ENCODE data around the gene AGBL5. TPM values are rescaled to one million over a fixed set of nuclear protein-coding genes. Genes with fewer than 3 reads are reported as not detected.

Gene AGBL5
- total and polyA plus RNA-seq, 9 of the 15 experiments (the other 6 are each of a cell fraction or from before 2014, with no cell fraction given), result 3.3 to 52.7 (median 26.2) TPM

DNA sequence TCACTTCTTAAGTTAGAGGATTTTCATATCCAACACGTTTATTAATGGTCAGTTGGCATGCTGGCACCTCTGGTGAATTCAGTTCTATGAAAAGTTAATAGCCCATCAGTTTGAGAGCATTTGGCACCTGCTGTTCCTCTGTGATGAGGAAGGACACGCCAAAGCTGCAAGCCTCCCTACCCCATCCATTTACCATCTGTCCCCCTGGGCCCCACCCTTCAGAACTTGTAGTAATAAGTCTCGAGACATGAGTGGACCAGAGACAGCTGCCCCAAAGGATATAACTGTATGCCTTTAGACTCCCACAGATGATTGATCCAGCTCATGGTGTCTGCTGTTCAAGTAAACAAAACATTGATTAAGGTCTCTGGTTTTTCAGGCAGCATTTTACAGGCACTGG lies 13.7 kb downstream of the AGBL5 start (continued):
- TF ChIP-seq RUNX1 (IDR thresholded peaks at IDR 0.05; ENCODE audit: low read depth) (no peak), ZNF561 (CRISPR knock-in tag; conservative IDR thresholded peaks at IDR 0.05) (no peak), LARP7 (IDR thresholded peaks at IDR 0.05) (no peak), CHD1 (IDR thresholded peaks at IDR 0.05; ENCODE audit: low read length) (no peak)

DNA sequence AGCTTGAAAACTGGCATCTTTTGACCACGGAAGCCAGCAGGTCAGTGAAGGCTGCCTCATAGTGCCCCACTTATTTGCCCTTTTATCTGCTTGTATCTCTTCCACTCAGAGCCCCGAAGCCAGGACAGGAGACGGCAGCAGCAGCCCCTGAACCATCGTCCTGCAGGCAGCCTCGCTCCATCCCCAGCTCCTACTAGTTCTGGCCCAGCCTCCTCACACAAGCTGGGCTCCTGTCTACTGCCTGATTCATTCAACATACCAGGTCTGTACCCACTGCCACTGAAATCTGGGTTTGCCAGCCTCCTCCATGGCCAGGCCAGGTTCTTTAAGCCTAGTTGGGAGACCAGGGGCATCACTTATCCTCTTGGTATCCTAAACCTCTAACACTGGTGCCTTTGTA lies 15.9 kb downstream of the AGBL5 start:
- Histone ChIP-seq H3K27ac (ENCODE audit: extremely low read depth, low read depth, low read length) (no peak overlapping the region), H4K20me1 (replicated peaks; ENCODE audit: control insufficient read depth, insufficient read depth, low read length) (no peaks in the 10 kb centered on the region), H3K9me3 (replicated peaks; ENCODE audit: control insufficient read depth, insufficient read depth, low read depth, low read length) (no peaks in the 10 kb centered on the region), H2AFZ (ENCODE audit: low read depth, low read length) (no peak overlapping the region), H3K9ac (ENCODE audit: insufficient read depth in 1 of 2, low read depth in 2 of 2, low read length in 2 of 2) (no peak overlapping the region; a peak in 1 of 4 replicates), H3K4me3 (no peak overlapping the region), H3K79me2 (ENCODE audit: control insufficient read depth, insufficient read depth, low read length) (peaks cover 29% of the 10 kb centered on the region), H3K36me3 (ENCODE audit: control insufficient read depth, insufficient read depth, low read length) (peaks cover 54% of the 10 kb centered on the region), H3K9me1 (ENCODE audit: control insufficient read depth, insufficient read depth, low read length) (no peaks in the 10 kb centered on the region), H3K4me2 (ENCODE audit: insufficient read depth, low read length) (no peak overlapping the region), H3K4me1 (replicated peaks in 1 of 2; ENCODE audit: control insufficient read depth in 2 of 2, insufficient read depth in 2 of 2, low read length in 2 of 2) (peaks cover 37 to 39% of the 10 kb centered on the region in 2 experiments), H3K27me3 (ENCODE audit: control insufficient read depth in 2 of 2, insufficient read depth in 2 of 2, low read length in 2 of 2) (no peaks in the 10 kb centered on the region)
- CTCF ChIA-PET (ENCODE audit: low intra/inter-chr PET ratio), result no interaction called here
- intact Hi-C loops (cut with micrococcal nuclease), result no loop called here
- ATAC-seq, result no peak
- FAIRE-seq, result no peak
- DNase-seq (ENCODE audit: extremely low read depth in 1 of 4, low spot score in 3 of 4), result no peak
- in situ Hi-C loops (cut with MboI), result no loop called here
- TF ChIP-seq RBFOX2 (IDR thresholded peaks at IDR 0.05; ENCODE audit: low read depth, low read length), result peak; percentile 58
- TF ChIP-seq, protein P1, sequence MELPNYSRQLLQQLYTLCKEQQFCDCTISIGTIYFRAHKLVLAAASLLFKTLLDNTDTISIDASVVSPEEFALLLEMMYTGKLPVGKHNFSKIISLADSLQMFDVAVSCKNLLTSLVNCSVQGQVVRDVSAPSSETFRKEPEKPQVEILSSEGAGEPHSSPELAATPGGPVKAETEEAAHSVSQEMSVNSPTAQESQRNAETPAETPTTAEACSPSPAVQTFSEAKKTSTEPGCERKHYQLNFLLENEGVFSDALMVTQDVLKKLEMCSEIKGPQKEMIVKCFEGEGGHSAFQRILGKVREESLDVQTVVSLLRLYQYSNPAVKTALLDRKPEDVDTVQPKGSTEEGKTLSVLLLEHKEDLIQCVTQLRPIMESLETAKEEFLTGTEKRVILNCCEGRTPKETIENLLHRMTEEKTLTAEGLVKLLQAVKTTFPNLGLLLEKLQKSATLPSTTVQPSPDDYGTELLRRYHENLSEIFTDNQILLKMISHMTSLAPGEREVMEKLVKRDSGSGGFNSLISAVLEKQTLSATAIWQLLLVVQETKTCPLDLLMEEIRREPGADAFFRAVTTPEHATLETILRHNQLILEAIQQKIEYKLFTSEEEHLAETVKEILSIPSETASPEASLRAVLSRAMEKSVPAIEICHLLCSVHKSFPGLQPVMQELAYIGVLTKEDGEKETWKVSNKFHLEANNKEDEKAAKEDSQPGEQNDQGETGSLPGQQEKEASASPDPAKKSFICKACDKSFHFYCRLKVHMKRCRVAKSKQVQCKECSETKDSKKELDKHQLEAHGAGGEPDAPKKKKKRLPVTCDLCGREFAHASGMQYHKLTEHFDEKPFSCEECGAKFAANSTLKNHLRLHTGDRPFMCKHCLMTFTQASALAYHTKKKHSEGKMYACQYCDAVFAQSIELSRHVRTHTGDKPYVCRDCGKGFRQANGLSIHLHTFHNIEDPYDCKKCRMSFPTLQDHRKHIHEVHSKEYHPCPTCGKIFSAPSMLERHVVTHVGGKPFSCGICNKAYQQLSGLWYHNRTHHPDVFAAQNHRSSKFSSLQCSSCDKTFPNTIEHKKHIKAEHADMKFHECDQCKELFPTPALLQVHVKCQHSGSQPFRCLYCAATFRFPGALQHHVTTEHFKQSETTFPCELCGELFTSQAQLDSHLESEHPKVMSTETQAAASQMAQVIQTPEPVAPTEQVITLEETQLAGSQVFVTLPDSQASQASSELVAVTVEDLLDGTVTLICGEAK (IDR thresholded peaks at IDR 0.05), result no peak
- TF ChIP-seq, protein P1 (CRISPR knock-in tag; IDR thresholded peaks at IDR 0.05), result no peak
- POLR2A ChIA-PET, result interaction anchor here (0.7 to 9.0 kb wide), 6 partner anchors 10 to 20 kb away, joined by 3 to 112 read pairs (median 3); partner anchors contain the start of gene AGBL5
- 97% methylated on average over 5 of the region's 5 CpGs for WGBS (ENCODE audit: insufficient coverage, low coverage, missing lambda C conversion rate)
- no TSS peak for BruUV-seq (replicated peaks)
